LNCaP clone FGC (cell line): ENCODE results near the gene AKNA.

Experiments
- DNase-seq: peaks from one replicate; pipeline ENCODE4 v3.0.0-alpha.2; 2011; ENCODE audit warnings: low read depth
- H3K4me3 ChIP-seq: 2 replicates; pipeline ENCODE4 v1.5.1; 2011; ENCODE audit warnings: mild to moderate bottlenecking, low read depth, low read length, control low read depth
- CTCF ChIP-seq: IDR thresholded peaks from 2 replicates; pipeline ENCODE4 v1.5.1; 2012; ENCODE audit warnings: mild to moderate bottlenecking; ENCODE audit not compliant: control insufficient read depth, insufficient read depth; ENCODE audit errors: extremely low read depth

Gene AKNA

DNA sequence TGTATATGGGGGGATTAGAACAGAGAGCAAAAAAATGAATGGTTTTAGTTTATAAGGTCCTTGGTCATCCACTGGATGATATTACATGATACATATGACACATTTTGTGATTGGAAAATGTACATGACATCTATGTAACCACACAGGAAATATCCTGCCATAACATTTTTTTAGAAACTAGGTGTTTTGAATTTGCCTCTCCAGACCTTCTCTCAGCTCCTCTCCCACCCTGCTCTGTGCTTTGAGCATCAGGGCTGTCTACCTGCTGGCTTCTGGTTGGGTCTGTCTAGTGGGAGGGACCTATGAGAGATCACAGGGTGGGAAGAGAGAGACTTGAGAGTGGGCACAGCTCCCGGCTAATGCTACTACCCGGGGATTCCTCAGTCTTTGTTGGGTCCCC is 24.4 kb downstream of the AKNA start:
- TF ChIP-seq CTCF = no peak
- H3K4me3 ChIP-seq = no peak overlapping the region
- no peak for DNase-seq

GRCh38 chr9:114362394-114362793 is 25.4 kb downstream of the AKNA start:
- no peak for TF ChIP-seq CTCF
- H3K4me3 ChIP-seq = no peak overlapping the region
- no peak for DNase-seq

GRCh38 chr9:114361542-114361941 is 26.2 kb downstream of the AKNA start:
- DNase-seq = no peak
- no peak overlapping the region for H3K4me3 ChIP-seq
- no peak for TF ChIP-seq CTCF

- H3K4me3 ChIP-seq = no peak overlapping the region
- no peak for TF ChIP-seq CTCF
- DNase-seq = no peak
These were observed 28.0 kb downstream of the AKNA start for GRCh38 chr9:114359801-114360200.

DNA sequence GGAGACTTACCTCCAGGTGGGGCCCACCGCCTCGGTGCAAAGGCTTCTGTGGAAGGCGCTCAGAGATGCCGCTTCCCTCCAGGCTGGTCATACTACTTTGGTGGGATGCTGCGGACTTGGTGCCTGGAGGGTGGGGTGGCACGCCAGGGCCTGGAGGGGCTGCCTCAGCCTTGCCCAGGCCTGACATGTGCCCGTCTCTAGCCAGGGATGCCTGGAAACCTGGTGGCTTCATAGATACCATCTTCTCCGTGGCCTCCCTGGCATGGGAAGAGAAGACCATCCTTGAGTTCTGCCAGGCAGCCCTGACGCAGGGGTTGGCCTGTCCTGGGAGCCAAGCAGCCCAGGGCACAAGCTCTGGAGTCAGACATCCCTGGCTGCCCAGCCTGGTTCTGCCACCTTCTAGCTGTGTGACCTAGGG is 29.9 kb downstream of the AKNA start:
- no peak for DNase-seq
- H3K4me3 ChIP-seq = no peak overlapping the region
- TF ChIP-seq CTCF = no peak

DNA sequence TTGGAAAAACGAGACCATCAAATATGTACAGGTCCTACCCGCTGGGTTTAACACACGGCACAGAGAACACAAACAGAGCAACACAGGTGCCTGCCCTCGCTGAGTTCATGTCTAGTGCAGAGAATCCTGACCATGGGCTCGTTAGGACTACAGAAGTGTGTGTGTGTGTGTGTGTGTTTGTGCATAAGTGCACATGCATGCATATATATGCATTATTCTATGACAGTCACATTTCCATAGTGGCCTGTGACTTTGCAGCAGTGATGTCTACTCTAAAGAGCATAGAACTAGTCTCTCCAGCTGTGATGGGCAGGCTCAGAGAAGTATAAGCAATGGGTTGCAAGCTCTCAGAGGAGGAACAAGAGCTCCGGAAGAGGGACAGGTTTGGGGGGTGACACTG is 30.4 kb downstream of the AKNA start:
- no peak for DNase-seq
- no peak for TF ChIP-seq CTCF
- no peak overlapping the region for H3K4me3 ChIP-seq

- no peak for TF ChIP-seq CTCF
- DNase-seq = no peak
- H3K4me3 ChIP-seq = no peak overlapping the region
These were observed 31.0 kb downstream of the AKNA start for GRCh38 chr9:114356792-114357191.
